HepG2 (cell line): ENCODE results near the gene COL9A3. TPM values are rescaled to one million over a fixed set of nuclear protein-coding genes. Genes with fewer than 3 reads are reported as not detected.
A peak's percentile ranks its signal among the peaks of the same experiment; 100 is the strongest.

Experiments used
- ATAC-seq: fragments of 200-7000 bp; cut with Tn5 transposase; 3 replicates; pipeline ENCODE4 v1.9.1; 2020; ENCODE audit warnings: mild to moderate bottlenecking, moderate library complexity
- BruUV-seq: library from RNA; stranded (reverse); fragments of 400-500 nt; replicated peaks from 2 replicates; lab custom pipeline; 2021; lab: Mats Ljungman, UMichigan
- CTCF ChIA-PET: fragments of 300-600 bp; formaldehyde crosslinking; extraction: SDS; loops from one replicate; lab custom pipeline; 2021; ENCODE audit warnings: low total read pairs, inconsistent platforms, low intra/inter-chr PET ratio; lab: Yijun Ruan, JAX
- POLR2A ChIA-PET: fragments of 350-600 bp; sonication (Branson Sonifier 250); formaldehyde crosslinking; loops from one replicate; lab custom pipeline; 2020; ENCODE audit warnings: antibody characterized with exemption, inconsistent platforms; lab: Yijun Ruan, JAX
- DNase-seq: peaks from one replicate; pipeline ENCODE4 v3.0.0-alpha.2; 2015; ENCODE audit warnings: low spot score
- FAIRE-seq: peaks from 3 replicates; lab custom pipeline; 2011; peaks lifted over from hg19 to GRCh38; lab: Jason Lieb, UNC
- H2AFZ ChIP-seq: one replicate; pipeline ENCODE4 v1.6.1; 2011; ENCODE audit warnings: low read length, inconsistent platforms
- H3K27ac ChIP-seq: fragments of 300-600 bp; 3 replicates; pipeline ENCODE4 v1.8.0; 2011; ENCODE audit warnings: mixed run types, mild to moderate bottlenecking, mixed read lengths, low read length, inconsistent platforms; ENCODE audit not compliant: insufficient read depth; ENCODE audit errors: extremely low read length
- H3K27me3 ChIP-seq, 2 experiments: fragments of 200-600 bp in 1 of 2; 2 replicates in 1 of 2; 3 replicates in 1 of 2; pipeline versions ENCODE4 v1.6.0 to v1.8.0; 2011; ENCODE audit warnings: low read length in 2 of 2, mild to moderate bottlenecking in 2 of 2, moderate library complexity in 2 of 2, inconsistent platforms in 1 of 2; ENCODE audit not compliant: insufficient read depth in 2 of 2, control insufficient read depth in 1 of 2
- H3K36me3 ChIP-seq, 2 experiments: fragments of 200-600 bp in 1 of 2; replicated peaks in 1 of 2; 2 replicates in 1 of 2; 3 replicates in 1 of 2; pipeline versions ENCODE4 v1.5.1 to v1.8.0; 2011; ENCODE audit warnings: low read length in 2 of 2, inconsistent platforms in 1 of 2; ENCODE audit not compliant: insufficient read depth in 2 of 2, control insufficient read depth in 1 of 2
- H3K4me1 ChIP-seq: 2 replicates; pipeline ENCODE4 v1.5.1; 2012; ENCODE audit warnings: low read length, inconsistent platforms; ENCODE audit not compliant: insufficient read depth
- H3K4me2 ChIP-seq: 2 replicates; pipeline ENCODE4 v1.6.0; 2011; ENCODE audit warnings: low read depth, low read length, inconsistent platforms
- H3K4me3 ChIP-seq, 3 experiments: fragments of 200-600 bp in 1 of 3; sonication (generic), shearing (Covaris generic) in 1 of 3; replicated peaks in 1 of 3; 2 replicates each; pipeline ENCODE4 v1.5.1; 2011 to 2016; ENCODE audit warnings: low read length in 3 of 3, inconsistent platforms in 2 of 3, low read depth in 2 of 3, mild to moderate bottlenecking in 2 of 3, control low read depth in 1 of 3, mixed read lengths in 1 of 3; ENCODE audit not compliant: insufficient read depth in 1 of 3
- H3K79me2 ChIP-seq: one replicate; pipeline ENCODE4 v1.6.1; 2011; ENCODE audit warnings: low read length, inconsistent platforms; ENCODE audit not compliant: insufficient read depth
- H3K9ac ChIP-seq: 2 replicates; pipeline ENCODE4 v1.6.0; 2011; ENCODE audit warnings: mild to moderate bottlenecking, low read depth, low read length, inconsistent platforms; ENCODE audit not compliant: insufficient read depth
- H3K9me3 ChIP-seq: 2 replicates; pipeline ENCODE4 v1.5.1; 2012; ENCODE audit warnings: mild to moderate bottlenecking, low read length
- H4K20me1 ChIP-seq: 2 replicates; pipeline ENCODE4 v1.6.0; 2011; ENCODE audit warnings: inconsistent platforms, mild to moderate bottlenecking, low read length, moderate library complexity; ENCODE audit not compliant: insufficient read depth
- GABPA ChIP-seq, 2 experiments: IDR thresholded peaks; 2 replicates each; pipeline ENCODE4 v1.6.1; 2011 to 2016; ENCODE audit warnings: low read depth in 2 of 2, low read length in 1 of 2, missing biosample characterization in 1 of 2, missing genetic modification characterization in 1 of 2
- GATA4 ChIP-seq: sonication (generic); IDR thresholded peaks from 2 replicates; pipeline ENCODE4 v1.6.1; 2016; ENCODE audit warnings: antibody characterized with exemption, low read depth, borderline replicate concordance
- MED8 ChIP-seq: sonication (generic); formaldehyde crosslinking; IDR thresholded peaks from 2 replicates; pipeline ENCODE4 v1.8.1; 2023; ENCODE audit warnings: mild to moderate bottlenecking, missing genetic modification reagents; ENCODE audit not compliant: insufficient replicate concordance
- MNT ChIP-seq: fragments of 450-650 bp; IDR thresholded peaks from 2 replicates; pipeline ENCODE4 v1.6.1; 2016
- ZNF552 ChIP-seq: sonication (generic); formaldehyde crosslinking; IDR thresholded peaks from 2 replicates; pipeline ENCODE4 v1.9.0; 2022; ENCODE audit warnings: missing genetic modification reagents, mild to moderate bottlenecking, borderline replicate concordance
- ZSCAN21 ChIP-seq: sonication (generic); formaldehyde crosslinking; IDR thresholded peaks from 2 replicates; pipeline ENCODE4 v1.8.0; 2022; ENCODE audit warnings: mild to moderate bottlenecking, missing genetic modification reagents, moderate library complexity, borderline replicate concordance
- WGBS: methylation state at CpG from one replicate; pipeline ENCODE4 v1.1.6; 2017; ENCODE audit warnings: low lambda C conversion rate; 5-methylcytosine and 5-hydroxymethylcytosine counted together
- in situ Hi-C: cut with HindIII; loops from 2 replicates; pipeline ENCODE4 v1.10.0; 2017; ENCODE audit warnings: low pct_unique_long_range_greater_than_20kb; ENCODE audit not compliant: extremely low pct_ligation_motif_present
- intact Hi-C: fragments of 100-400 bp; cut with micrococcal nuclease; formaldehyde crosslinking; loops from one replicate; pipeline ENCODE4 v1.10.0; 2022; ENCODE audit not compliant: unreplicated experiment
- polyA plus RNA-seq, 8 experiments: library from polyadenylated mRNA; depleted of rRNA in 3 of 8; stranded (reverse) in 7 of 8; unstranded in 1 of 8; fragments of >200 nt; fragmentation: Illumina TruSeq in 4 of 8; extraction: Trizol in 4 of 8; gene quantifications; 2 replicates each; pipeline versions ENCODE4 v1.2.1 to v1.2.3, GENCODE V29; 2011 to 2016; ENCODE audit warnings: low read depth in 4 of 8, missing spikeins in 1 of 8, mixed read lengths in 1 of 8; ENCODE audit not compliant: insufficient read depth in 1 of 8
- total RNA-seq, 5 experiments: library from RNA; depleted of rRNA; stranded (reverse); fragments of >200 nt; fragmentation: Illumina TruSeq; extraction: Trizol; gene quantifications; 2 replicates each; pipeline ENCODE4 v1.2.3, GENCODE V29; 2016; ENCODE audit warnings: low read depth in 1 of 5

The COL9A3 gene
- total and polyA plus RNA-seq, 2 of the 13 experiments (the other 11 are each of a cell fraction or from before 2014, with no cell fraction given): 155 to 204 TPM

- TF ChIP-seq MNT (peak; percentile 100), MED8 (CRISPR knock-in tag) (no peak), ZSCAN21 (CRISPR knock-in tag) (0 out of 2 replicates have a peak, but pooled peaks have one; percentile 40), GATA4 (no peak), ZNF552 (CRISPR knock-in tag) (peak; percentile 31; the same call in 1 of the 2 replicates), GABPA (IDR thresholded peaks at IDR 0.05; ENCODE audit: low read depth, low read length) (0 out of 2 replicates have a peak, but pooled peaks have one; percentile 15), GABPA (CRISPR knock-in tag; IDR thresholded peaks at IDR 0.05; ENCODE audit: low read depth) (no peak)
- no peaks in the 10 kb centered on the region for H3K36me3 ChIP-seq
- H3K27ac ChIP-seq: no peak overlapping the region
- H3K9ac ChIP-seq: no peak overlapping the region
- H4K20me1 ChIP-seq: peaks cover 3% of the 10 kb centered on the region; the same call in 1 of the 2 replicates
- FAIRE-seq: no peak
- no peak overlapping the region for H3K4me2 ChIP-seq
- WGBS: 35% methylated on average over 21 of the region's 21 CpGs
- BruUV-seq: no TSS peak
- H3K4me3 ChIP-seq: no peak overlapping the region
- no peaks in the 10 kb centered on the region for H3K79me2 ChIP-seq
- no peak overlapping the region for H2AFZ ChIP-seq
- ChIA-PET POLR2A (interaction anchor here (0.7 kb wide), 1 partner anchor 10 kb away, joined by 4 read pairs; no protein-coding TSS in a partner anchor), CTCF (no interaction called here)
- no peaks in the 10 kb centered on the region for H3K9me3 ChIP-seq
- peaks cover 61 to 98% of the 10 kb centered on the region in 2 experiments for H3K27me3 ChIP-seq
- in situ Hi-C loops: no loop called here
- DNase-seq: no peak
- H3K4me1 ChIP-seq: no peaks in the 10 kb centered on the region
- no peak for ATAC-seq
- intact Hi-C loops: no loop called here
Observed at GRCh38 chr20:62768551-62769287, 48.1 kb upstream of the COL9A3 start.
